Right renal pelvis (tissue), 4 donors: ENCODE results near the gene UAP1L1. TPM values are rescaled to one million over a fixed set of nuclear protein-coding genes. Genes with fewer than 3 reads are reported as not detected.

ENCODE experiments used
- DNase-seq, 4 donors: peaks; one replicate each; pipeline ENCODE4 v3.0.0-alpha.2; 2013; ENCODE audit warnings: low read depth in 4 of 4, low spot score in 3 of 4, missing footprints in 1 of 4
- polyA plus RNA-seq, 4 donors: library from polyadenylated mRNA; unstranded; fragments of 120-200 nt; gene quantifications; one replicate each; pipeline ENCODE4 v1.2.1, GENCODE V29; 2013; ENCODE audit not compliant: insufficient read length in 4 of 4

UAP1L1 gene
- polyA plus RNA-seq, 4 donors = 4.6 to 6.6 (median 5.6) TPM

- DNase-seq = no peak
Measured at GRCh38 chr9:137041124-137041523, 36.2 kb upstream of the UAP1L1 start.

- DNase-seq = no peak
Measured at GRCh38 chr9:137042751-137043727, 34.3 kb upstream of the UAP1L1 start.

- DNase-seq = no peak
Measured at GRCh38 chr9:137044037-137044436, 33.3 kb upstream of the UAP1L1 start.

- no peak for DNase-seq
Measured at GRCh38 chr9:137044502-137045177, 32.7 kb upstream of the UAP1L1 start.

- DNase-seq = no peak
Measured at GRCh38 chr9:137045294-137046087, 31.8 kb upstream of the UAP1L1 start.

- DNase-seq = peak in 1 of 4 donors; percentile 74
Measured at GRCh38 chr9:137046088-137046787, 31.1 kb upstream of the UAP1L1 start, which contains the start of gene NPDC1. NPDC1 (minus strand) TSS chr9:137046177; CDS start chr9:137045989, 188 bp downstream.

GRCh38 chr9:137048655-137049543, 28.4 kb upstream of the UAP1L1 start:
- DNase-seq = no peak

- no peak for DNase-seq
Measured at GRCh38 chr9:137049544-137050449, 27.5 kb upstream of the UAP1L1 start.

GRCh38 chr9:137050570-137050969, 26.7 kb upstream of the UAP1L1 start:
- DNase-seq = no peak

- no peak for DNase-seq
Measured at GRCh38 chr9:137051145-137051724, 26.1 kb upstream of the UAP1L1 start.

- no peak for DNase-seq
Measured at GRCh38 chr9:137052293-137052692, 25.0 kb upstream of the UAP1L1 start.

- no peak for DNase-seq
Measured at GRCh38 chr9:137052998-137053943, 24.0 kb upstream of the UAP1L1 start.

GRCh38 chr9:137053944-137054931, 23.1 kb upstream of the UAP1L1 start, which contains the start of gene ENTPD2:
ENTPD2 (minus strand) TSS chr9:137054061; CDS start chr9:137053997, 64 bp downstream.
- no peak for DNase-seq

GRCh38 chr9:137054932-137055384, 22.4 kb upstream of the UAP1L1 start:
- DNase-seq = no peak
